ENCODE results near the gene RNPEPL1. TPM values are rescaled to one million over a fixed set of nuclear protein-coding genes. Genes with fewer than 3 reads are reported as not detected.

Gene RNPEPL1
- total and polyA plus RNA-seq, 2 experiments from 2014 or later: 6.0 to 21.0 TPM

- no peak overlapping the region for H3K4me3 ChIP-seq
- peaks cover 3% of the 10 kb centered on the region for H4K20me1 ChIP-seq (replicated peaks; ENCODE audit: insufficient read depth)
- H3K4me2 ChIP-seq: no peak overlapping the region
- Mint-ChIP-seq H3K27me3 (ENCODE audit: insufficient read depth, low read depth, poor library complexity) (peaks cover 1% of the 10 kb centered on the region), H3K4me3 (no peak overlapping the region), H3K27ac (no peak overlapping the region), H3K4me1 (no peaks in the 10 kb centered on the region; the same call in 2 of the 3 replicates), H3K36me3 (ENCODE audit: low read depth) (peaks cover 2% of the 10 kb centered on the region; the same call in 2 of the 3 replicates), H3K9me3 (no peaks in the 10 kb centered on the region)
- H3K79me2 ChIP-seq (replicated peaks; ENCODE audit: insufficient read depth): peaks cover 10% of the 10 kb centered on the region
- no peak overlapping the region for H2AFZ ChIP-seq
- H3K27me3 ChIP-seq (ENCODE audit: insufficient read depth): no peaks in the 10 kb centered on the region
- H3K27ac ChIP-seq (ENCODE audit: low read depth): no peak overlapping the region
- no peaks in the 10 kb centered on the region for H3K36me3 ChIP-seq (ENCODE audit: insufficient read depth)
- H3K9me2 ChIP-seq (ENCODE audit: insufficient read depth): no peaks in the 10 kb centered on the region
- ATAC-seq (no peak), DNase-seq (ENCODE audit: low spot score) (no peak)
- no peaks in the 10 kb centered on the region for H3F3A ChIP-seq (replicated peaks; ENCODE audit: low read depth)
- H3K4me1 ChIP-seq (ENCODE audit: insufficient read depth): no peaks in the 10 kb centered on the region
- TF ChIP-seq POLR2AphosphoS5 (IDR thresholded peaks at IDR 0.05; ENCODE audit: low read depth) (no peak), JUNB (IDR thresholded peaks at IDR 0.05; ENCODE audit: unreplicated experiment) (no peak), REST (IDR thresholded peaks at IDR 0.05; ENCODE audit: unreplicated experiment) (no peak), ETS1 (IDR thresholded peaks at IDR 0.05) (no peak), ZNF331 (CRISPR knock-in tag; IDR thresholded peaks at IDR 0.05; ENCODE audit: low read depth) (no peak), CREB1 (CRISPR knock-in tag; IDR thresholded peaks at IDR 0.05; ENCODE audit: low read depth) (no peak), EZH2 (IDR thresholded peaks at IDR 0.05; ENCODE audit: low read depth, unreplicated experiment) (no peak), CTCF (conservative IDR thresholded peaks at IDR 0.05; ENCODE audit: low read depth in 2 of 2) (no peak), ZNF114 (CRISPR knock-in tag; IDR thresholded peaks at IDR 0.05) (no peak), STAT1 (IDR thresholded peaks at IDR 0.05; ENCODE audit: unreplicated experiment) (no peak), ZNF462 (CRISPR knock-in tag; IDR thresholded peaks at IDR 0.05) (no peak), NANOG (IDR thresholded peaks at IDR 0.05; ENCODE audit: borderline replicate concordance) (no peak), EZH2phosphoT487 (IDR thresholded peaks at IDR 0.05; ENCODE audit: unreplicated experiment) (no peak)
These were observed 28.2 kb downstream of the RNPEPL1 start for GRCh38 chr2:240596491-240596931.
